Myometrial cell (primary cell): ENCODE results near the gene PNMT. TPM values are rescaled to one million over a fixed set of nuclear protein-coding genes. Genes with fewer than 3 reads are reported as not detected.

Experiments
- total RNA-seq: library from RNA; depleted of rRNA; stranded (reverse); fragments of >200 nt; gene quantifications from 2 replicates; pipeline ENCODE4 v1.2.3, GENCODE V29; 2015

PNMT gene, protein sequence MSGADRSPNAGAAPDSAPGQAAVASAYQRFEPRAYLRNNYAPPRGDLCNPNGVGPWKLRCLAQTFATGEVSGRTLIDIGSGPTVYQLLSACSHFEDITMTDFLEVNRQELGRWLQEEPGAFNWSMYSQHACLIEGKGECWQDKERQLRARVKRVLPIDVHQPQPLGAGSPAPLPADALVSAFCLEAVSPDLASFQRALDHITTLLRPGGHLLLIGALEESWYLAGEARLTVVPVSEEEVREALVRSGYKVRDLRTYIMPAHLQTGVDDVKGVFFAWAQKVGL
- 0.29 TPM in 1 of 2 replicates, not detected in the other for total RNA-seq

DNA sequence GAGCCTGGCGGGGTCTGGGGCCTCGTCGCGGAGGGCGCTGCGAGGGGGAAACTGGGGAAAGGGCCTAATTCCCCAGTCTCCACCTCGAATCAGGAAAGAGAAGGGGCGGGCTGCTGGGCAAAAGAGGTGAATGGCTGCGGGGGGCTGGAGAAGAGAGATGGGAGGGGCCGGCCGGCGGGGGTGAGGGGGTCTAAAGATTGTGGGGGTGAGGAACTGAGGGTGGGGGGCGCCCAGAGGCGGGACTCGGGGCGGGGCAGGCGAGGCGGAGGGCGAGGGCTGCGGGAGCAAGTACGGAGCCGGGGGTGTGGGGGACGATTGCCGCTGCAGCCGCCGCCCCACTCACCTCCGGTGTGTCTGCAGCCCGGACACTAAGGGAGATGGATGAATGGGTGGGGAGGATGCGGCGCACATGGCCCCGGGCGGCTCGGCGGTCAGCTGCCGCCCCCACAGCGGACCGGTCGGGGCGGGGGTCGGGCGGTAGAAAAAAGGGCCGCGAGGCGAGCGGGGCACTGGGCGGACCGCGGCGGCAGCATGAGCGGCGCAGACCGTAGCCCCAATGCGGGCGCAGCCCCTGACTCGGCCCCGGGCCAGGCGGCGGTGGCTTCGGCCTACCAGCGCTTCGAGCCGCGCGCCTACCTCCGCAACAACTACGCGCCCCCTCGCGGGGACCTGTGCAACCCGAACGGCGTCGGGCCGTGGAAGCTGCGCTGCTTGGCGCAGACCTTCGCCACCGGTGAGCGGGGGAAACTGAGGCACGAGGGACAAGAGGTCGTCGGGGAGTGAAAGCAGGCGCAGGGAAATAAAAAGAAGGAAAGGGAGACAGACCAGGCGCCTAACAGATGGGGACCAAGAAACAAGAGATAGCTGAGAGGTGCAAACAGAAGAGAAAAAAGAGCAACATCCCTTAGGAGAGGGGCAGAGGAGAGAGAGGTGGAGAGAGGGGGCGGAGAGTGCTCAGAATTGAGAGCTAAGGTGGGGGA, at the start of gene PNMT:
TSS of gene PNMT (plus strand) at position 509 of the 980 bp plus-strand sequence. CDS start at position 532, 23 bp downstream.

DNA sequence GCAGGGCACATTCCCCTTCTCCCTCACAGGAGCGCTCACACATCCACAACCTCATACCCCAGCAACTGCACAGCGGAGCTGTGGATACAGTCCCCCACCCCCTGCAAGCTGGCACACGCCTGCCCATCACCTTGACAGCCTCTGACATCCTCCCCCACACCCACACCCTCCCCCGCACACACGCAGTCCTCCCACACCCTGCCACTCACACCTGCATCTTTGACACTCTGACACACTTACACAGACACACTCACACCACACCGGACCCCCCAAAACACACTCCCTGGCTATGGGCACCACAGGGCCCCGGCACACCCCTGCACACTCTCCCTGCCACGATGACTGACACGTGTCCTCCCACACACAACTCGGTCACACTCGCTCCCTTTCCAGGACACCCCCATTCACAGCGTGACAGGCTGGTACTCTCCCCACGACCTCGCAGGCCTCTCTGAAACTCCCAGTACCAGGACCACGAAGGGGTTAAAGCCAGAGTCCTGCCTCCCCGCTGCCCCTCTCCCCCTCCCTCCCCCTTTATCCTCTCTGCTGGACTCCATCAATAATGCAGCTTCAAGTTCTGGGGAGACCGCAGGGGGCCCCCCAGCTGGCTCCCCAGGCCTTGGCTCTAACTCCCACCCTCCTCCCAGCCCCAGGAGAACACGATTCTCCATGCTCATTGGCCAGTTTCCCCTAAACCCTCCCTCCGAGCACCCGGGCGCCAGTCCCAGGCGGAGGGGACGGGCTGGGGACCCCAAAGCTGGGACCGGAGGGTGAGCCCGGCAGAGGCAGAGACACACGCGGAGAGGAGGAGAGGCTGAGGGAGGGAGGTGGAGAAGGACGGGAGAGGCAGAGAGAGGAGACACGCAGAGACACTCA, 41.8 kb upstream of the PNMT start, which contains the start of gene PPP1R1B:
TSS of gene PPP1R1B (plus strand) at position 782 of the 876 bp plus-strand sequence. CDS start 441 bp downstream, outside the sequence.

DNA sequence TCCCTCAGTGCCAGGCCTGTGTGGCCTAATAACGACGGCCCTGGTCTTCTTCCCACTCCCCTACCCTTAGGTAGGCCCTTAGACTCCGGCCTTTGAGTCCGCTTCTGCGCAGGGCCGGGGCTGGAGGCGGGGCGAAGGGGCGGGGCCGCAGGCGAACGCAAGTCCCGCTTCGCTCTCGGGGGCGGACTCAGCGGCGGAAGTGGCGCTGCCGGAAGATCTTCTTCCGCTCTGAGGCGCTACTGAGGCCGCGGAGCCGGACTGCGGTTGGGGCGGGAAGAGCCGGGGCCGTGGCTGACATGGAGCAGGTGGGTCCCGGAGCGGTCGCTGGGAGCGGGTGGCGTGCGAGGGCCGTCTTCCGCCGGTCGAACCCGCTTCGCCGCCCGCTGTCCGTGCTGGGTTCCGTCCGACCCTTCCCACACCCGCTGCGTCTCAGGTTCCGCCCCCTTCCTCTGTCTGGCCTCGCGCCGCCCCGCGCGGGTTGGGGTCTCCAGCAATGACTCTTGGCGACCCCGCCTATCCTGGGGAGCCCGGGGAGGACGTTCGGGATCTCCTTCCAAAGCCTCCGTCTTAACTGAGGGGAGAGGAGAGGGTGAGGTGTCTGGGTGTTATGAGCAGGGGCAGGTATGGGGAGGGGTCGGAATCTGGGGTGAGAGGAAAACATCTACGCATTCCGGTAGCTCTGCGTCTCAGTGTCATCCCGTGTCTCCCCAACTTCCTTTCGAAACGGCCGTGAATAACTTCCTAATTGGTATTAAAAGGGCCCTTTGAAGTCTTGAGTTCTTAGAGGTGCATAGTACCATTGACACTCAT, 31.1 kb upstream of the PNMT start, which contains the start of gene STARD3:
TSS of gene STARD3 (plus strand) at position 218 of the 810 bp plus-strand sequence. CDS start 16,388 bp downstream, outside the sequence.

DNA sequence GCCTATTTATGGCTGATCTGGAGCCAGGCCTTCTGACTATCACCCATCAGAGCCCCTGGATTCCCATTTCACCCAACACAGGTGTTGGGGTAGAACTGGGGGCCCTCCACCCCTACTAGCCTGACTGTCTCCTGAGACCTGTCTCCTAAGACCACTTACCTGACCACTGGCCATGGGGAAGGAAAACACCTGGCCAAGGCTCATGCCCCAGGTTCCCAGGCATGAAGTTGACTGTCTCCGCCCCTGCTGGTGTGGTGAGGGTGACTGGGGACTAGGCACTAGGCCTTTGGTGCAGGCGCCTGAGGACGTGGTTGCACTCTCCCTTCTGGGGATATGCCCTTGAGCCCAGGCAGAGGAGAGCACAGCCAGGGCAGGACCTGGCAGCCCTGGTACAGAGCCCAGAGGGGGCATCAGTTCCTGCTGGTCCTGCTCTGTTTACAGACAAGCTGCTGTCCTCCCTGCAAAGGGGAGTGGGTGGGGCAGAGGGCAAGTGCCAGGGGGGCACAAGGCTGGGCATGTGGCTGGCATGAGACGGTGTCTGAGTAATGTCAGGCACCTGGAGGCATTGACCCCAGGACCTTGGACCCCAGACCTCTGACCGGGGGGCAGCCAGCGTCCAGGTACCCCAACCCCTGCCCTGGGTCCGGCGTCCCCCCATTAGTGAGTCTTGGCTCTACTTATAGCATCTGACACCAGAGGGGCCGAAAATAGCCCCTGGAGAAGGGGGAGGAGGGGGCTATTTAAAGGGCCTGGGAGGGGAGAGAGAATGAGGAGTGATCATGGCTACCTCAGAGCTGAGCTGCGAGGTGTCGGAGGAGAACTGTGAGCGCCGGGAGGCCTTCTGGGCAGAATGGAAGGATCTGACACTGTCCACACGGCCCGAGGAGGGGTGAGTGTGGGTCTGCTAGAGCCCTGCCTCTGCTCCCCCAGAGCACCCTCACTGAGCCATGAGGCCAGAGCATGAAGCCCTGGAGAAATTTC, 3.4 kb upstream of the PNMT start, which contains the start of gene TCAP:
TSS of gene TCAP (plus strand) at position 769 of the 981 bp plus-strand sequence. CDS start at position 780, 11 bp downstream.

DNA sequence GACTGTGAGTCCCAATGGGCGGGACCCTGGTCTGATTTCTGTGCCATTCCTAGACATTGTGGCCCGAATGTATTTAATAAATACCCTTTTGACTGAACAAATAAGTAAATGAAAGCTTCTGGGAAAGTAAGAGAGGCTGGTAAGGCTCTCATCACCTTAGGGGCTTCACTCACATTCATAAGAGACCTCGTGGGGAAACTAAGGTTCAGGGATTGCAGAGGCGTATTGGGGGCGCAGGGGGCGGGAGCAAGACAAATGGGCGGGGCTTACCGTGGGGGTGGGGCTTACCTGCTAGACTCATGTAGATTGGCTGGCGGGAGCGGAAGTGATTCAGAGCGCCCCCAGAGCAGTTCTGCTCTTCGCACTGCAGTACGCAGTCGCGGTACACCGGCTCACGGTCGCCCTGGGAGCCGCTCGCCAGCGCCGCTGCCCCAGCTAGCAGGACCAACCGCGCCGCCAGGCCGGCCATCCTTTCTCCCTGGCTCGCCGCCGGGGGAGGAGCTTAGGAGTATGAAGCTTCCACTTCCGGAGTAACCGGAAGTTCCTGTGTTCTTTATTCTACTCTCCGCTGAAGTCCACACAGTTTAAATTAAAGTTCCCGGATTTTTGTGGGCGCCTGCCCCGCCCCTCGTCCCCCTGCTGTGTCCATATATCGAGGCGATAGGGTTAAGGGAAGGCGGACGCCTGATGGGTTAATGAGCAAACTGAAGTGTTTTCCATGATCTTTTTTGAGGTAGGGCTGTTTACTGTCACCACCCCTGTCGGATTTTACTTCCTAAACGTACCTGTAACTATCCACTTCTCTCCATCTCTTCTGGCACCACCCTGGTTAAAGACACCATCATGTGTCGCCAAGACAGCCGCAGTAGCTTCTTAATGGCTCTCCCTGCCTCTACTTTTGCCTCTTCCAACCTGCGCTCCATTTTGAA, 19.6 kb downstream of the PNMT start, which contains the start of gene PGAP3:
TSS of gene PGAP3 (minus strand) at position 512 of the 929 bp plus-strand sequence. CDS start at position 469, 43 bp downstream.

DNA sequence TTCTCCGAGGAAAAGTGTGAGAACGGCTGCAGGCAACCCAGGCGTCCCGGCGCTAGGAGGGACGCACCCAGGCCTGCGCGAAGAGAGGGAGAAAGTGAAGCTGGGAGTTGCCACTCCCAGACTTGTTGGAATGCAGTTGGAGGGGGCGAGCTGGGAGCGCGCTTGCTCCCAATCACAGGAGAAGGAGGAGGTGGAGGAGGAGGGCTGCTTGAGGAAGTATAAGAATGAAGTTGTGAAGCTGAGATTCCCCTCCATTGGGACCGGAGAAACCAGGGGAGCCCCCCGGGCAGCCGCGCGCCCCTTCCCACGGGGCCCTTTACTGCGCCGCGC, 31.5 kb downstream of the PNMT start, which contains the start of gene ERBB2:
TSS of gene ERBB2 (plus strand) at position 247 of the 330 bp plus-strand sequence. CDS start 175 bp downstream, outside the sequence.

Other genes starting within 250 kb of the PNMT start
- gene MED1, start 217.2 kb upstream of the PNMT start, total RNA-seq = 17.6 and 19.8 TPM in 2 replicates
- 15.9 and 22.0 TPM in 2 replicates for gene CDK12, start 207.0 kb upstream of the PNMT start, total RNA-seq
- gene NEUROD2, start 60.5 kb upstream of the PNMT start, total RNA-seq = not detected in 2 replicates
- not detected in 2 replicates for gene PPP1R1B, start 41.5 kb upstream of the PNMT start, total RNA-seq
- 39.5 and 70.1 TPM in 2 replicates for gene STARD3, start 31.3 kb upstream of the PNMT start, total RNA-seq
- gene TCAP, start 3.1 kb upstream of the PNMT start, total RNA-seq = under 0.01 and 0.35 TPM in 2 replicates
- 10.4 and 14.2 TPM in 2 replicates for gene PGAP3, start 19.6 kb downstream of the PNMT start, total RNA-seq
- 40.1 and 47.0 TPM in 2 replicates for gene ERBB2, start 31.6 kb downstream of the PNMT start, total RNA-seq
- 81.0 and 83.1 TPM in 2 replicates for gene MIEN1, start 62.1 kb downstream of the PNMT start, total RNA-seq
- gene GRB7, start 69.5 kb downstream of the PNMT start, total RNA-seq = 0.53 and 4.9 TPM in 2 replicates
- gene IKZF3, start 195.9 kb downstream of the PNMT start, total RNA-seq = not detected in 2 replicates
- not detected in 2 replicates for gene ZPBP2, start 199.7 kb downstream of the PNMT start, total RNA-seq